ENCODE measurements around the gene RAB3B. TPM values are rescaled to one million over a fixed set of nuclear protein-coding genes. Genes with fewer than 3 reads are reported as not detected.

Gene RAB3B
- total RNA-seq, 1 donor from 2014 or later = 32.8 TPM

GRCh38 chr1:52002038-52002917, 11.8 kb upstream of the RAB3B start:
- no peak overlapping the region for H3K4me3 Mint-ChIP-seq (ENCODE audit: unreplicated experiment)
- H3K9me3 Mint-ChIP-seq (ENCODE audit: low read depth) = no peaks in the 10 kb centered on the region
- H3K4me1 Mint-ChIP-seq (ENCODE audit: low read depth) = peaks cover 32% of the 10 kb centered on the region
- no peak for DNase-seq (ENCODE audit: low spot score)
- H3K27ac Mint-ChIP-seq (ENCODE audit: unreplicated experiment) = no peak overlapping the region
- H3K27me3 Mint-ChIP-seq (ENCODE audit: low read depth) = no peaks in the 10 kb centered on the region
- H3K36me3 Mint-ChIP-seq (ENCODE audit: low read depth) = no peaks in the 10 kb centered on the region
- peak; percentile 92 for TF ChIP-seq CTCF (IDR thresholded peaks at IDR 0.05)

GRCh38 chr1:51998701-51999100, 8.2 kb upstream of the RAB3B start:
- Mint-ChIP-seq H3K27ac (ENCODE audit: unreplicated experiment) (no peak overlapping the region), H3K4me1 (ENCODE audit: low read depth) (peaks cover 8% of the 10 kb centered on the region), H3K9me3 (ENCODE audit: low read depth) (no peaks in the 10 kb centered on the region), H3K4me3 (ENCODE audit: unreplicated experiment) (no peak overlapping the region), H3K36me3 (ENCODE audit: low read depth) (no peaks in the 10 kb centered on the region), H3K27me3 (ENCODE audit: low read depth) (no peaks in the 10 kb centered on the region)
- no peak for DNase-seq (ENCODE audit: low spot score)
- TF ChIP-seq CTCF (IDR thresholded peaks at IDR 0.05) = no peak

GRCh38 chr1:51997974-51998382, 7.5 kb upstream of the RAB3B start:
- no peak overlapping the region for H3K27ac Mint-ChIP-seq (ENCODE audit: unreplicated experiment)
- H3K36me3 Mint-ChIP-seq (ENCODE audit: low read depth) = no peaks in the 10 kb centered on the region
- H3K4me3 Mint-ChIP-seq (ENCODE audit: unreplicated experiment) = no peak overlapping the region
- no peak for DNase-seq (ENCODE audit: low spot score)
- H3K27me3 Mint-ChIP-seq (ENCODE audit: low read depth) = no peaks in the 10 kb centered on the region
- no peak for TF ChIP-seq CTCF (IDR thresholded peaks at IDR 0.05)
- peaks cover 8% of the 10 kb centered on the region for H3K4me1 Mint-ChIP-seq (ENCODE audit: low read depth)
- H3K9me3 Mint-ChIP-seq (ENCODE audit: low read depth) = no peaks in the 10 kb centered on the region

- no peak for TF ChIP-seq CTCF (IDR thresholded peaks at IDR 0.05)
- DNase-seq (ENCODE audit: low spot score) = peak; percentile 85
- Mint-ChIP-seq H3K27ac (ENCODE audit: unreplicated experiment) (no peak overlapping the region), H3K27me3 (ENCODE audit: low read depth) (peaks cover 2% of the 10 kb centered on the region), H3K36me3 (ENCODE audit: low read depth) (no peaks in the 10 kb centered on the region), H3K4me1 (ENCODE audit: low read depth) (peaks cover 17% of the 10 kb centered on the region), H3K4me3 (ENCODE audit: unreplicated experiment) (peak overlapping the region; percentile 70), H3K9me3 (ENCODE audit: low read depth) (no peaks in the 10 kb centered on the region)
Observed at GRCh38 chr1:51989582-51990477, 670 bp downstream of the RAB3B start.

GRCh38 chr1:51988254-51988653, 2.2 kb downstream of the RAB3B start:
- H3K9me3 Mint-ChIP-seq (ENCODE audit: low read depth) = no peaks in the 10 kb centered on the region
- H3K4me1 Mint-ChIP-seq (ENCODE audit: low read depth) = peaks cover 17% of the 10 kb centered on the region
- DNase-seq (ENCODE audit: low spot score) = no peak
- H3K36me3 Mint-ChIP-seq (ENCODE audit: low read depth) = no peaks in the 10 kb centered on the region
- H3K4me3 Mint-ChIP-seq (ENCODE audit: unreplicated experiment) = no peak overlapping the region
- no peak overlapping the region for H3K27ac Mint-ChIP-seq (ENCODE audit: unreplicated experiment)
- peaks cover 2% of the 10 kb centered on the region for H3K27me3 Mint-ChIP-seq (ENCODE audit: low read depth)
- no peak for TF ChIP-seq CTCF (IDR thresholded peaks at IDR 0.05)

Data from chondrocyte (in vitro differentiated cells).